Activated CD4-positive, CD25-positive, alpha-beta regulatory T cell (primary cell): ENCODE data around the gene RIMBP2.

Experiments used
- DNase-seq, 4 experiments: peaks; one replicate each; lab custom pipeline; 2025; lab: John Stamatoyannopoulos, UW

RIMBP2 gene

DNA sequence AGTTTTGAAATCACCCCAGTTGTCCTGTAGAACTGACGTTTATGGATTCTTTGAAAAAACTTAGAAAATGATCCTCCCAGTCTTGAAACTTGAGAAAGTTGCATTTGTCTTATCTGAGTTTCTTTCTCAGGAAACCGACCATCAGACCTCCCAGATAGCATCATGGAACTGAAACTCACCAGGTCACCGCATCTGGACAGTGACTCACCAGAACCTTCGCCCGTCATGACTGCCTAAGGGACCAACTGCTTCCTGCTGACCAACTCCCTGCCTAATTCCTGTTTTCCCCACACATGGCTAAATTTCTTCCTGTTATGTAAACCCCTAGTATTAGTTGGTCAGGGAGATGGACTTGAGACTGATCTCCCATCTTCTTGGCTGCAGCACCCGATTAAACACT is 175.7 kb downstream of the RIMBP2 start:
- DNase-seq, result no peak

DNA sequence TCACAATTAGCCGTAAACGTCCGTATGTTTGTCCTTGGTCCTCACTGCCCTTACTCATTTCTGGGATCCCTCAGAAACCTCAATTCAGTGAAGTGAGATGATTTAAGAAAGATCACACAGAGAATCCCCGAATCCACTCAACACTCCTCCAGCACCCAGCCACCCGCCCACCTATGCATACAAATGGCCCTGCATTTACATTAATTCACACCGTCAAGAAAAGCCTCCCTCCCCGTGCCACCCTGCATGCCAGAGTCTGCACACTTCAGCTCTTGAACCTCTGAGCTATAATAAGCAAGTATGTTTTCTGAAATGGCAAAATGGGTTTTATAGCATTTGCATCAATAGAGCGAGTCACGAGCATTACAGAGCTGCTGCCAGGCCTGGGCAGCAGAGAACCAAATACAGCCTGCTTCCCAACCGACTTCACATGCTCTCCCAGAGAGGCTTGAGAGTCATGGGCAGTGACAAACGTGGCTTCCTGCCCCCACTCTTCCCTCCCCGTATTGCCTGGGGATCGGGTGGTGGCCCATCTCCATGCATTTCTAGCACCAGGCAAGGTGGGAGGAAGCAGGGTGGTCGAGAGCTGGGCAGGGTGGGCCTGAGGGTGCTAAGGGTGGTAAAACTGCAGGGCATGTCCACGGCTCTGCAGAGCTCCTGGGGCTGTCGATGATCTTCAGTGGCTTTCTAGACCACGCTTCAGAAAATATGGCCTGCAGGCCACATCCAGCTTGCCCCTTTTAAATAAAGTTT is 177.6 kb downstream of the RIMBP2 start:
- DNase-seq, result no peak

DNA sequence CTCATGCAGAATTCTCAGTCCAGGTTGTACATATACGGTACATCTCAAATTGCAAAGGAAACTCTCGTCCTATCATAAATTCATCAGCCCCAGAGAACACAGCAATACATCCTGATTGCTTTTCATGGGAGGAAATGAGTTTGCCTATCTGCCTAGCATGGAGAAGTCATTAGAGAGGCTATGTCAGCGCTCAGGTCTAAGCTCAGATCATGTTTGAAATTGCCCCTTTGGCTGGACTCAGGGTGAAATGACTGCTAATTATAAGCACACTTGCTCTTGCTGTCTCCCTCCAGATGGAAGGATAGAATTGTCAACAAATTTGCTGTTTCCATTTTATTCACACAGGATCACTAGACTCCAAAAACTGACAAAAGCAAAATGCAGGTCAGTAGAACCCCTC is 178.4 kb downstream of the RIMBP2 start:
- DNase-seq, result no peak

DNA sequence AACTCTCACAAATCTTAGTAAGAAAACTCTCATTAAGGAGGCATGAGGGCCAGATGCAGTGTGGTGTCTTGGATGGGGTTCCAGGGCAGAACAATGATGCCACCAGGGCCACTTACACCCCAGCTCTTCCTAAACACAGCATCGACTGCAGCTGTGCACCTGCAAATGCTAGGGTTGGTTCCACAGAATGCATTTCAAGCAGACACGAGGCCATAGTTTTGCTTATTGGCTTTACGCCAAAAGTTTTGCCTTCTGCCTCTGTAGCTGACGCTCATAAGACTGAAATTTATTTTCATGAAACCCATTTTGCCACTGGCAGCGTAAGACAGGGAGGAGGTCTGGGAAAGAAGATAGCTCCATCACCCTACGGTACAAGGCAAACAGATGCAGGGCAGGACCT is 179.0 kb downstream of the RIMBP2 start:
- no peak for DNase-seq

DNA sequence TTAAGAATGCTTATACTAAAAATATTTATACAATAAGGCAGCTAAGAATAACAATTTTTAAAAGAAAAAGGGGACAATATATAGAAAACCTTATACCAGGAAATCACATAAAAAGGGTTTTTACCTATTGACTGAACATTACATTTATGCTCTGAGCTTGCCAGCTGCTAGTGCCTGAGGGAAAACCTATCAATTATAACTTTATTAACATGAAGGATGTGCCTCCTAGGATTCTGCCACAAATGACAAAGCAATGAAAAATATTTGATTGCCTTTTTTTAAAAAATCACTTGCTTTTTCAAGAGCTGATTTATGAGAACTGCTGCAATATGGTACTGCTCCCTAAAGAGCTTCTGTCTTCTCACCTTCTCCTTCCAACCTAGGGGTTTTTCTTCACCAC is 185.7 kb downstream of the RIMBP2 start:
- no peak for DNase-seq

DNA sequence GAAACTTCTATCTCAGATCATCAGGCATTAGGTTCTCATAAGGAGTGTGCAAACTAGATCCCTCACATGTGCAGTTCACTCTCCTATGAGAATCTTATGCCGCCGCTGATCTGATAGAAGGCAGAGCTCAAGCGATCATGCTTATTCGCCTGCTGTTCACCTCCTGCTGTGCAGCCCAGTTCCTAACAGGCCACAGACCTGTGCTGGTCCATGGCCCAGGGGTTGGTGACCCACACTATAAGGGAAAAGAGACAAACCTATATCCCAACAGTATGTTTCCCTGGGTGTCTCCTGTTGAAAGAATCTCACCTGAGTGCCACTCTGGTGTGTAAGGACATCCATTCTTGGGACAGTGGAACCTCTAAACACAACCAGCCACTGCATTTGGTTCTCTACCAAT is 186.3 kb downstream of the RIMBP2 start:
- no peak for DNase-seq

DNA sequence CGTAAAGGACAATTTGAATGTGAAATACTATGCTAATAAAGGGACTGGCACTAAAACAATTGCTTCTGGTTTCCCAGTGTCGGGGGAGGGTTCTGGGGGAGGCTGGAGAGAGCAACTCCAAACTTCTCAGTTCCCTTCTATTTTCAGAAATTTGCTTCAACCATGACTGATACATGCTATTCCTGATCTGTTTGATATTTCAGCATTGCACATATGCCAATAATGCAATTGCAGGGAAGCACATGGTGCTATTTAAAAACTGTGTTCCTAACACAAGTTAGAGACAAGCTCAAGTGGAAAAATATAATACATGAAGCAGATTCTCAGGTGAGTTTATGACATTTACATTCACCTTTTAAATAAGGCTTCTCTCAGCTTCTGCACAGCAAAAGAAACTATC is 188.9 kb downstream of the RIMBP2 start:
- no peak for DNase-seq

DNA sequence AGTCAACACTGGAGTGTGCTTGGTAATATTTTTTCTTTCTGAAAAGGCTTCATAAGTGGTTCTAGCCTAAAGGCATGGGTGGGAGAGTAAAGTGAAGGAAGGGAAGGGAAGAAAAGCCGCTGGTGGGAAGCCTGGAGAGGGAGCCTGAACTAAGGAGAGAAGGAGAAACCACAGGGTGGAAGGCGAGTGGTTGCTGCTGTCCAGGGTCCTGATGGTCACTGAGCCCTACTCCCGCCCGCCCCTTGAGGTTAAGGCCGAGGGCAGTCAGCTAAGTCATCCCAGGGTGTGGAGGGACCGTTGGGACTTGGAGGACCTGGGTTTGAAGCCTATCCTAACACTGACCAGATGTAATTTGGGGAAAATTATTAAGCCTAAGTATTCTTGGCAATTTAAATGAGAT is 189.3 kb downstream of the RIMBP2 start:
- no peak for DNase-seq

DNA sequence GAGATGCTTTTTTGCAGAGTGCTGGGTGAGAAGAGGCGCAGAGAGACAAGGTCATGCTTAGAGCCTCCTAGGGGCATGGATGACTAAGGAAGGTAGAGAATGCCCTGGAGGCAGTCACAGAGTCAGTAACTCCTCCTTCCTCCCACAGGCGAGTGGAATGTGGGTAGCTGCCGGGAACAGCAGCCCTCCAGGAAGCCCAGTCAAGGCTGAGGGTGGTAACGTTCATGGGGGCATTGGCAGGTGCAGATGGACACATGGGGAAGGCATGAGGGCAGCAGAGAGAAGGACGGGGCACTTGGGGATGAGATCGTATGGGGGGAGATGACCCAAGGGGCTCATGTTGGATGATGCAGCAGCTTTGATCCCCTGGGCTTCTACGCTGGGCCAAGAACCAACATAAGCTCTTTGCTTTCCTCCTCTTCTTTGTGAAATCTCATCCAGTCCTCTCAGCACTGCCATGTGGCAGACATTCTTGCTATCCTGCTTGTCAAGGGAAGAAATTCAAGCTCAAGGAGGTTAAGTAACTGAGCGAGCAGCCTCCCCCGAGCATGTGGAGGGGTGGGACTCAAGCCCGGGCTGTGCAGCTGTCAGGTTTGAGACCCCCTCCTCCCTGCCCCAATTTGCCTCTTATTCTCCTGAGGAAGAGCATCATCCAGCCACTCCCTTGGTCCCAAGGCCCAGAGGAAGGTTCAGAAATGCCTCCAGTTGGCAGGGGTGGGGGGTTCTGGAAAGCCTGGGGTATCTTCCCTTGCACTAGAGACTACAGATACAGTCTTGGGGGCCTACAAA is 190.5 kb downstream of the RIMBP2 start:
- DNase-seq, result no peak

DNA sequence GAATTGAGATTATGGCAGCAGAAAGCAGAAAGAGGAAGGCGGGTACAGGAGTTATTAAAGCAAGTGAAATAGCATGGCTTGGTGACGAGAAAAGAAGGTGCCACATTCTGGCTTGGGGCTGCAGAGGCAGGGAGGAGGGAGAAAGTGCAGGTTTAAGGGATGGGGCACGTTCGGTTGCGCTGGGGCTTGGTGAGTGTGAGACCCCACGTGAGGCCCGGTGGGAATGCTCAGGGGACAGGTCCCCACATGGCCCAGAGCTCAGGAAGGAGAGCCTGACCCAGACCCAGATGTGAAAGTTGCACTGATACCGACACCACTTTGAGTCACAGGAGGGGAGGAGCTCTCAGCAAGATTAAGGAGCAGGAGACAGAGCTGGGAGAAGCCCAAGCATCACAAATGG is 191.3 kb downstream of the RIMBP2 start:
- DNase-seq, result no peak

DNA sequence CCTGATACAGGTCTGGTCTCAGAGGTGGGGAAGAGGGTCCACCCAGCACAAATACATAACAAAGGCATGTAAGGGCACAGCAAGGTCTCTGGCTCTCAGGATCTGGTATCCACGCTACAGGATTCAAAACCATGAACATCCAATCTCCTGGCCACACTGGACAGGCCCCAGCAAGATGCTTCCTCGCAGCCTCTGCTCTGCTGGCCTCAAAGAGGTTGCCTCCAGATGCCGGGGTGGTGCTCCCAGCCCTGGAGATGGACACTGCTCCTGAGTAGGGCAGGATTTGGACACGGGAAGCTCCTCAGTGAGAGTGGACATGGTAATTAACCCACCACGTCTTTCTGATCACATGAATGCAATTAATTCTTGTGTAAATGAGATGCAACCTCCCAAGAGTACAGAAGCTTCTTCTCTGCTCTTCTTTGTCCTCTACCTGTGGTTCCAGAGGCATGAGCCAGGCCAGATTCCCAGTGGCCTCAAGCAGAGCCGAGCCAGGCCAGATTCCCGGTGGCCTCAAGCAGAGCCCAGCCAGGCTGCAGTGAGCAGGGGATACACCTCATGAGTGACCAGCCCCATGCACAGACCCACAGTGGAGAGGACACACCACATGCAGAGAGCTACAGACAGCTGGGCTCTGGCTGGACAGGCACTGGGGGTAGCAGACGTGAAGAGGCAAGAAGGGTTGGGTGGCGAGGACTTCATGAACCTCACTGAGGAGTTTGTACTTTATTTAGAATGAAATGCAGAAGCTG is 192.1 kb downstream of the RIMBP2 start:
- DNase-seq, result no peak

DNA sequence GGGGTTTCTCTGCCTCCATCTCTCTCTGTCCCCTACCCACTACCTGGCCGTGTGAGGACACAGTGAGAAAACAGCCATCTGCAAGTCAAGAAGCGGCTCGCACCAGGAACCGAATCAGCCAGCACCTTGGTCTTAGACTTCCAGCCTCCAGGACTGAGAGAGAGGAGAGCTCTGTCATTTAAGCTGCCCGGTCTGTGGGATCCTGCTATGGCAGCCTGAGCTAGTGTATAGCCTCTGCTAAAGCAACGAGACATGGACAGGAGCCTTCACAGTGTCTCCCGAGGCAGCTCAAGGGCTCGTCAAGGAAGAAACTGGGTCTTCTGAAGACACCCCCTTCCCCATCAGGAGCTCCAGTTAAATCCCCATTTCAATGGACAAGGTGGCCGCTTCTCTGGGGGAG is 192.9 kb downstream of the RIMBP2 start:
- no peak for DNase-seq

DNA sequence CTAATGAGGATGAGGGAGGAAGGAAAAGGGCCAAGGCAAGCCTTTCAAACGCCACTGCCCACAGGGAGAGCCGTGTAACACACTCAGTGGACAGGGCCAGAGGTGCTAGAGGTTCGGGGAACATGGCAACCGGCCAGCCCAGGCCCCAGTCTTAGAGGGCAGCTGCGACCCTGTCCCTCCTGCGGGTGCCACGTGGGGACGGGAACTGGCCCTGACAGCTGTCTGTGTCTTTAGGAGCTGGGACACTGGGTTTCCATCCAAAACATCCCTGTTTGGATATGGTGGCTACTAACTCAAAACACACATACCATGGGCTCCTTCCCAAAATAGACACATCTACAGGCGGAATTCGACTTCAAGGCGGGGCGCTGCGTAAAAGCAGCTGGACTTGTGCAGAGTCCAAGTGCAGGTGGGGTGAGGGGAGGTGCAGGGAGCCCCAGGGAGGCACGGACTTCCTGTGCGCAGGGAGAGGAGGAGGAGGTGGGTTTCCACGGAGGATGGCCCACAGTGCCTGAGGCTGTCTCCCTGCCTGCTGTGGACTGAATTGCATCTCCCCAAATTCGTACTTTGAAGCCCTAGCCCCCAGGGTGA is 193.8 kb downstream of the RIMBP2 start:
- no peak for DNase-seq

DNA sequence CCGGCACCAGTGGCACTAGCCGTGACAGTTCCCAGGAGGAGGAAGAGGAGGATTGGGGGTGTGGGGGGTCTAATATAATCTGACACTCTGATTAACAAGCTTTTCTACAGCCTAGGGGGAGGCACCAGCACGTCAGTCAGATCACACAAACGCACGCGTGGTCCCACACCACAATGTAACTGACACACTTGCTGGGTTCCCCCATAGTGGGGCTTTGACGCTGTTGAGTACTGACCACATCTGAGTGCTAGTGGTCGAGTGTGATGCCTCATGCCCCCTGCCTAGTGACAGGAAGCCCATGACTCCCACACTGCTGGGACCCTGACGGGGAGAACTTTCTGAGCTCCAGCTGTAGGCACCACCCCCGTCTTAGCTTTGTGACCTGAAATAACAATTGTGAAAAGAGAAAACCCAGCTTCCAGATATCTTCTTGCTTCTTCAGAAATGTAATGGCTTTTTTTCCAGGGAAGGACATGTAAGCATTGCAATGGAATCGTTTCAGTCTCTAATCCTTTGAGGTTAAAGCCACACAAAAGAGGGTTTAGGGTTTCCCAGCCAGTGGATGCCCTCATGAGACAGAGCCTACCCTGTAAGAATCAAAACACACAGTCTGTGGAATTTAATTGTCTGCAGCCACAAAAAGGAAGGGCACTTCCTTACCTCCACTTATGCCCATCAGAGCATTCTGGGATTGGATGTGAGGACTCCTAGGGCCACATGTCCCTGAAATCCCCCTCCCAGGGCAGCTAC is 194.5 kb downstream of the RIMBP2 start:
- no peak for DNase-seq

DNA sequence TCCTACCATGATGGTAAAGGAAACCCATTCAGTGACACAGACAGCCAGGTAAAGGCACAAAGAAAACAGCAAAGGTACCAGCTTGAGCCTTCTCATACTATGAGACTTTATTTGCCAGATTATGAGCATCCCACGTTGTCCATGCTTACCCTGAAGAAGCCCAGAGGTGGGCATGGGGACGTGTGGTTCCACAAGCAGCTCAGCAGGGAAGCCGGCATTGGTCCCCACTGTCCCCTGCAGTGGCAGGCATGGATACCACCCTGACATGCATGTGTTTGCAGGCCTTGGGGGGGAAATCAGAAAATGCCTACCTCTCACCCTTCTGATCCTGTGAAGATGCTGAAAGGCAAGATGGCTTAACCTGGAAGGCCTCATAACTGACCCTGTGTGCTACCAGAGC is 195.3 kb downstream of the RIMBP2 start:
- DNase-seq, result no peak

DNA sequence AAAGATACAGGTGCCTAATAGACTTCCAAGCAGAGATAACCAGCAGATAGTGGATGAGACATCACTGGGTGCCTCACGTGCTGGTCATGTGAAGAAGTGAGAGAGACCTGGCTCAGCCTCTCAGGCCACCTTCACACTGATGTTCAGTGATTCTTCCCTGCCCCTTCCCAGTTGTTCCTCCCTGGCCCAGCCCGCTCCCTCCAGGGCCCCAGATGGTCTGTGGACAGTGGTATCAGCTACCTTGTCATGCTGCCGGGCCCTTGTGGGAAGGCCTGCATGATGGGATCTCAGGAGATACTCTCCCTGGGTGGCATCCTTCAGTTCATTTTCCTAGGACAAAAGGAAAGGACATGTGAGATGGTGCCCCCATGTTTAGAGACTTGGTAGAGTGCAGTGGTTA is 198.5 kb downstream of the RIMBP2 start:
- DNase-seq, result no peak

DNA sequence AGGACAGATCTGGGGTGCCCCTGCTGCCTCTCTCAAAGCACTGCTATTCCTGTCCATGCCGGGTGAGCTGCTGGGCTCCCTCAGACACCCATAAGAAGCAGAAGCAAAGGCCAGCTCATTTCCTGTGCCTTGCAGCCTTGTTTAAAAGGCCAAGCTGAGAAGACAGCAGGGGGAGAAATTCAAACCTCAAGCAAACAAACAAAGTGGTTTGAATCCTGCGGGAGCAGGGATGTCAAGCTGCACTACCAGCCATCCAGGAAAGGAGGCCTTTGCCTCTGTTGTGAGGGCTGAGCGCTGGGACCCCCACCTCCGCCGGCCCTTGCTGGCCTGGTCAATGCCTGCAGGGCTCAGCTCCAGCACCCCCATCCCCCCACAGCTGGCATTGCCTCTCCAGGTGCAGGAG is 201.9 kb downstream of the RIMBP2 start:
- DNase-seq, result no peak

DNA sequence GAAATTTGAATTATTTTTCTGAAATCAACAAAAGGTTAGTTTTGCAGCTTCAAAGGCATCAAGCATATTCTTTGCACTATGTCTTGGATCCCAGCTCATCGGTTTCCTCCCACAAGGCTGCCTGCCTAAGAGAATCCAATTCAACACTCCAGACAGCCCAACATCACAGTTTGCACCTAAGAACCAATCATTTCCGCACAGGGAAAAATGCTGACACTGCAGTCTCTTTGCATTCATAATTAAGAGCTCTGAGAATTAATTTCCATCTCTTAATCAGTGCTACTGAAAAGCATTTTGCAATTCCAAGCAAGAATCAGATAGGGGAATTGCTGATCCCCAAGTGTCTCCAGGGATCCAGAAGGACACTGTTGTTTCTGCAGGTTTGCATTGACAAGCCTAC is 202.5 kb downstream of the RIMBP2 start:
- no peak for DNase-seq

DNA sequence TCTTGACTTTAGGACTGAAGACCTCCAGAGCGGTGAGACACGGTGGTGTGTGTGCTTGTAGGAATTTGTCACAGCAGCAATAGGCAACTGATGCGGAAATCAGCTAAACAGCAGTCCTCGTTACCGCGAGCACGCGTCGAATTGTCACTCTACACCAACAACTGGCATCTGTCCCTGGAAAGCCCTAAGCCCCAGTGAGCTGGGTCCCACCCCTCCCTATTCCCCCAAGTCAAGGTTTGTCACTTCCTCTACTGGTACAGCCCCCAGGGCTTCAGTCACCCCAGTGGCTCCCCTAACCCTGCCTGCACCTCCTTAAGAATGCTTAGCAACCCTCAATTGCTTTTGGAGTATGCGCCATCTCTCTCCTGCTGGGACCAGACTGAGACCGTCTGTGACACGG is 204.8 kb downstream of the RIMBP2 start:
- DNase-seq, result no peak

DNA sequence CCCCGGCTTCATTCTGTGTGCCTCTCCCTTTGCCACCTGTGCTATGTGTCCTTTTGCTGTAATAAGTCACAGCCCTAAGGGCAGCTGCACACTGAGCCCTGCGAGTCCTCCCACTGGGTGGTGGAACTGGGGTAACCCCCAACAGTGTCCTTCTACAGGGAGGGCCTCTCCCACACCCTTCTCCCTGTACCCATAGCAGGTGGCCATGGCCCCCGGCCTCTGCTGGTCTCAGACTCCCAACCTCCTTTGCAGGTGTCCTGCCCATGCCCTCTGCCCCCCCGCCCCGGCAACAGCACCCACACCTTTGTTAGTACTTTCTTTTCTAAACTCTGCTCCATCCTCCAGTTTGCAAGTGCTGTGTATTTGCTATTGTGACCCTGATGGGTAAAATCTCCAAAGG is 206.6 kb downstream of the RIMBP2 start:
- no peak for DNase-seq

DNA sequence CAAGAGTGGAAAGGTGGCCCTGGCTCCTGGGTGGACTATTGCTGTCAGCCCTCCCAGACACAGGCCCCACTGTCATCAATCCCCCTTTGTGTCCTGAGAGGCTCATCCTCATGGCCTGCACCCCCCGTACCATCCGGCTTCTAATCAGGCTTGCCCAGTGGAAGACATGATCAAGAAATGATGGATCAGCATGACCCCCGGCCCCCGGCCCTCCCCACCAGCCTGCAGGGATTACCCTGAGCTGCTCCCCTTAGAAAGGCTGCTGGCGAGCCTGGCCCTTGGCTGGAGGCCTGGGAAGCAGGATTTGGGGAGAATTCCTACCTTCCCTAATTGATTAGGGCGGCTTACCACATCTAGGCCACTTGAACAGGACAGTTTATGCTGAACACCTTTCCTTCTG is 207.3 kb downstream of the RIMBP2 start:
- no peak for DNase-seq

DNA sequence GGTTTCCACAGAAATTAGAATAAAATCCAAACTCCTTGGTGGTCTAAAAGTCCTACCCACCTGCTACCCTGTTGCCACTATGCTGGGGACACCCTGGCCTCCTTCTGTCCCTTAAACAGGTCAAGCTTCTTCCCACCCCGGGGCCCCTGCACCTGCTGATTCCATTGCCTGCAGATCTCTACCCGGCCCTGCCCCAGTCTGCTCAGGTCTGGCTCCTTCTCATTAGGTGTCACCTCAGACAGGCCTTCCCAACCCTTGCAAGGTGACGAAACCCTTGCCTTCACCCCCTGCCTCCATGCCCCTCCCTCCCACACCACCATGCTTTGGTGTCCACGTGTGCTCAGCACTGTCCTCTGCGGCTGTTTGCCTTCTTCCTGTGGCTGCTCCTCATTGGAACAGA is 207.8 kb downstream of the RIMBP2 start:
- no peak for DNase-seq
